HepG2 (cell line): ENCODE measurements around the gene ABCC1. TPM values are rescaled to one million over a fixed set of nuclear protein-coding genes. Genes with fewer than 3 reads are reported as not detected.

Source experiments
- AGO2 ChIP-seq: fragments of 200-400 bp; formaldehyde crosslinking; optimal IDR thresholded peaks from 2 replicates; pipeline ENCODE3; 2017; ENCODE audit warnings: mild to moderate bottlenecking, low read depth, low read length, moderate library complexity
- CEBPB ChIP-seq: IDR thresholded peaks from 2 replicates; pipeline ENCODE4 v1.6.1; 2011; ENCODE audit warnings: low read depth, low read length, improper control_type of control experiment, borderline replicate concordance
- GLI4 ChIP-seq: sonication (generic); formaldehyde crosslinking; IDR thresholded peaks from 2 replicates; pipeline ENCODE4 v1.5.1; 2020; ENCODE audit warnings: missing genetic modification reagents, mild to moderate bottlenecking, moderate library complexity, borderline replicate concordance
- HMG20B ChIP-seq: conservative IDR thresholded peaks from 2 replicates; pipeline ENCODE4 v1.6.1; 2016; ENCODE audit warnings: missing genetic modification reagents, missing compliant biosample characterization
- NRL ChIP-seq: sonication (generic); formaldehyde crosslinking; IDR thresholded peaks from 2 replicates; pipeline ENCODE4 v1.5.0; 2020; ENCODE audit warnings: missing genetic modification reagents, mild to moderate bottlenecking, moderate library complexity, borderline replicate concordance
- POLR2AphosphoS5 ChIP-seq: IDR thresholded peaks from 2 replicates; pipeline ENCODE4 v1.6.1; 2012; ENCODE audit warnings: low read depth, low read length
- POLR2G ChIP-seq: fragments of 200-400 bp; formaldehyde crosslinking; IDR thresholded peaks from 2 replicates; pipeline ENCODE4 v1.6.1; 2018; ENCODE audit warnings: mild to moderate bottlenecking, low read depth, low read length, moderate library complexity
- SOX6 ChIP-seq, 2 experiments: fragments of 450-650 bp in 1 of 2; sonication (generic) in 1 of 2; formaldehyde crosslinking in 1 of 2; IDR thresholded peaks; 2 replicates each; pipeline versions ENCODE4 v1.4.0 to v1.6.1; 2017 to 2020; ENCODE audit warnings: antibody characterized with exemption in 1 of 2, mild to moderate bottlenecking in 1 of 2, missing genetic modification reagents in 1 of 2
- SP1 ChIP-seq, 2 experiments: fragments of 450-650 bp in 1 of 2; sonication (generic) in 1 of 2; formaldehyde crosslinking in 1 of 2; IDR thresholded peaks; 2 replicates each; pipeline versions ENCODE4 v1.4.0 to v1.6.1; 2016 to 2020; ENCODE audit warnings: missing genetic modification reagents in 1 of 2
- TARDBP ChIP-seq: sonication (generic); formaldehyde crosslinking; IDR thresholded peaks from 2 replicates; pipeline ENCODE4 v1.8.0; 2022; ENCODE audit warnings: mild to moderate bottlenecking, missing genetic modification reagents
- ZNF678 ChIP-seq: sonication (generic); formaldehyde crosslinking; IDR thresholded peaks from 2 replicates; pipeline ENCODE4 v1.4.0; 2020; ENCODE audit warnings: mild to moderate bottlenecking, missing genetic modification reagents
- polyA plus RNA-seq, 8 experiments: library from polyadenylated mRNA; depleted of rRNA in 3 of 8; stranded (reverse) in 7 of 8; unstranded in 1 of 8; fragments of >200 nt; fragmentation: Illumina TruSeq in 4 of 8; extraction: Trizol in 4 of 8; gene quantifications; 2 replicates each; pipeline versions ENCODE4 v1.2.1 to v1.2.3, GENCODE V29; 2011 to 2016; ENCODE audit warnings: low read depth in 4 of 8, missing spikeins in 1 of 8, mixed read lengths in 1 of 8; ENCODE audit not compliant: insufficient read depth in 1 of 8
- total RNA-seq, 5 experiments: library from RNA; depleted of rRNA; stranded (reverse); fragments of >200 nt; fragmentation: Illumina TruSeq; extraction: Trizol; gene quantifications; 2 replicates each; pipeline ENCODE4 v1.2.3, GENCODE V29; 2016; ENCODE audit warnings: low read depth in 1 of 5
- TF ChIP-seq, protein P1 (sequence below): sonication (generic); formaldehyde crosslinking; IDR thresholded peaks from 2 replicates; pipeline ENCODE4 v1.5.0; 2020; ENCODE audit warnings: mild to moderate bottlenecking, missing genetic modification reagents
- TF ChIP-seq, protein P2 (sequence below): sonication (generic); formaldehyde crosslinking; IDR thresholded peaks from 2 replicates; pipeline ENCODE4 v1.4.0; 2020; ENCODE audit warnings: missing genetic modification reagents
- TF ChIP-seq, protein P3 (sequence below): sonication (generic); formaldehyde crosslinking; IDR thresholded peaks from 2 replicates; pipeline ENCODE4 v1.5.0; 2020; ENCODE audit warnings: mild to moderate bottlenecking, missing genetic modification reagents, moderate library complexity
- TF ChIP-seq, protein P4 (sequence below): IDR thresholded peaks from 2 replicates; pipeline ENCODE4 v1.6.1; 2016; ENCODE audit warnings: low read depth

ABCC1 gene
- total and polyA plus RNA-seq, 2 of the 13 experiments (the other 11 are each of a cell fraction or from before 2014, with no cell fraction given): 13.0 to 30.6 TPM

DNA sequence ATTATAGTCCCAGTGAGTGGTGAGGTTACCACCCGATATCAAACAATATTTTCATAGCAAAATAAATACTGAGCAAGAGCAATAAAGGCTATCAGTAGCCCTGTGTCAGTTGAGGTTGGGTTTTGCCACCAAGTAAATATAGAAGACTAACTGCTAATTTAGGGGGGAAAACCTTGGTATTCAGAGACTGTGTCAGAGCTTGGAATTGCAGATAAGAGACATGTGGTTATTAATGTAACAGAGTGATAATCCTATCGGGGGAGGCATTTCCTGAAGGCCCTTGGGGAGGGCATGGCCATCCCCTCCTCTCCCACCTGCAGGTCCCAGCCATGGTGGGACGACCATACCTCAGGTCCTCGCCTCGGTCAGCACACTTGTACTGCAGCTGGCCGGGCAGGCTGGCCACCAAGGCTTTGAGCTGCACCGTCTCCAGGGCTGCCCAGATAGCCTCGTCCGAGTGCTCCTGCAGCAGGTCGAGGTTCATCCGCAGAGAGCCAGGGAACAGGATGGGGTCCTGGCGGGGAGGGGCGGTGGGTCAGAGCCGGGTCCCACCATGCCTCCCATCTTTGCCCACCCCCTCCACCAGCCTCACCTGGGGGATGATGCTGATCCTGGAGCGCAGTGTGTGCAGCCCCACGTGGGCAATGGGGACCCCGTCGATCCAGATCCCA lies 205.0 kb downstream of the ABCC1 start (continued):
- TF ChIP-seq, protein P1, sequence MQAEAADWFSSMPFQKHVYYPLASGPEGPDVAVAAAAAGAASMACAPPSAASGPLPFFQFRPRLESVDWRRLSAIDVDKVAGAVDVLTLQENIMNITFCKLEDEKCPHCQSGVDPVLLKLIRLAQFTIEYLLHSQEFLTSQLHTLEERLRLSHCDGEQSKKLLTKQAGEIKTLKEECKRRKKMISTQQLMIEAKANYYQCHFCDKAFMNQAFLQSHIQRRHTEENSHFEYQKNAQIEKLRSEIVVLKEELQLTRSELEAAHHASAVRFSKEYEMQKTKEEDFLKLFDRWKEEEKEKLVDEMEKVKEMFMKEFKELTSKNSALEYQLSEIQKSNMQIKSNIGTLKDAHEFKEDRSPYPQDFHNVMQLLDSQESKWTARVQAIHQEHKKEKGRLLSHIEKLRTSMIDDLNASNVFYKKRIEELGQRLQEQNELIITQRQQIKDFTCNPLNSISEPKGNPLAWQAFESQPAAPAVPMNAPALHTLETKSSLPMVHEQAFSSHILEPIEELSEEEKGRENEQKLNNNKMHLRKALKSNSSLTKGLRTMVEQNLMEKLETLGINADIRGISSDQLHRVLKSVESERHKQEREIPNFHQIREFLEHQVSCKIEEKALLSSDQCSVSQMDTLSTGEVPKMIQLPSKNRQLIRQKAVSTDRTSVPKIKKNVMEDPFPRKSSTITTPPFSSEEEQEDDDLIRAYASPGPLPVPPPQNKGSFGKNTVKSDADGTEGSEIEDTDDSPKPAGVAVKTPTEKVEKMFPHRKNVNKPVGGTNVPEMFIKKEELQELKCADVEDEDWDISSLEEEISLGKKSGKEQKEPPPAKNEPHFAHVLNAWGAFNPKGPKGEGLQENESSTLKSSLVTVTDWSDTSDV (CRISPR knock-in tag): no peak
- TF ChIP-seq HMG20B (CRISPR knock-in tag) (no peak), SP1 (IDR thresholded peaks at IDR 0.05) (no peak), SP1 (CRISPR knock-in tag; IDR thresholded peaks at IDR 0.05) (no peak), GLI4 (CRISPR knock-in tag) (no peak), SOX6 (IDR thresholded peaks at IDR 0.05) (no peak), SOX6 (CRISPR knock-in tag; IDR thresholded peaks at IDR 0.05) (no peak), ZNF678 (no peak), TARDBP (CRISPR knock-in tag) (peak; percentile 50; the same call in 1 of the 2 replicates), POLR2G (peak; percentile 37; the same call in 1 of the 2 replicates), POLR2AphosphoS5 (peak; percentile 33; the same call in 1 of the 2 replicates), CEBPB (no peak), AGO2 (peak; percentile 94), NRL (CRISPR knock-in tag) (peak; percentile 40; the same call in 1 of the 2 replicates)
- TF ChIP-seq, protein P2, sequence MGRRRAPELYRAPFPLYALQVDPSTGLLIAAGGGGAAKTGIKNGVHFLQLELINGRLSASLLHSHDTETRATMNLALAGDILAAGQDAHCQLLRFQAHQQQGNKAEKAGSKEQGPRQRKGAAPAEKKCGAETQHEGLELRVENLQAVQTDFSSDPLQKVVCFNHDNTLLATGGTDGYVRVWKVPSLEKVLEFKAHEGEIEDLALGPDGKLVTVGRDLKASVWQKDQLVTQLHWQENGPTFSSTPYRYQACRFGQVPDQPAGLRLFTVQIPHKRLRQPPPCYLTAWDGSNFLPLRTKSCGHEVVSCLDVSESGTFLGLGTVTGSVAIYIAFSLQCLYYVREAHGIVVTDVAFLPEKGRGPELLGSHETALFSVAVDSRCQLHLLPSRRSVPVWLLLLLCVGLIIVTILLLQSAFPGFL: no peak
- TF ChIP-seq, protein P3, sequence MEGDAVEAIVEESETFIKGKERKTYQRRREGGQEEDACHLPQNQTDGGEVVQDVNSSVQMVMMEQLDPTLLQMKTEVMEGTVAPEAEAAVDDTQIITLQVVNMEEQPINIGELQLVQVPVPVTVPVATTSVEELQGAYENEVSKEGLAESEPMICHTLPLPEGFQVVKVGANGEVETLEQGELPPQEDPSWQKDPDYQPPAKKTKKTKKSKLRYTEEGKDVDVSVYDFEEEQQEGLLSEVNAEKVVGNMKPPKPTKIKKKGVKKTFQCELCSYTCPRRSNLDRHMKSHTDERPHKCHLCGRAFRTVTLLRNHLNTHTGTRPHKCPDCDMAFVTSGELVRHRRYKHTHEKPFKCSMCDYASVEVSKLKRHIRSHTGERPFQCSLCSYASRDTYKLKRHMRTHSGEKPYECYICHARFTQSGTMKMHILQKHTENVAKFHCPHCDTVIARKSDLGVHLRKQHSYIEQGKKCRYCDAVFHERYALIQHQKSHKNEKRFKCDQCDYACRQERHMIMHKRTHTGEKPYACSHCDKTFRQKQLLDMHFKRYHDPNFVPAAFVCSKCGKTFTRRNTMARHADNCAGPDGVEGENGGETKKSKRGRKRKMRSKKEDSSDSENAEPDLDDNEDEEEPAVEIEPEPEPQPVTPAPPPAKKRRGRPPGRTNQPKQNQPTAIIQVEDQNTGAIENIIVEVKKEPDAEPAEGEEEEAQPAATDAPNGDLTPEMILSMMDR (CRISPR knock-in tag): no peak
- TF ChIP-seq, protein P4, sequence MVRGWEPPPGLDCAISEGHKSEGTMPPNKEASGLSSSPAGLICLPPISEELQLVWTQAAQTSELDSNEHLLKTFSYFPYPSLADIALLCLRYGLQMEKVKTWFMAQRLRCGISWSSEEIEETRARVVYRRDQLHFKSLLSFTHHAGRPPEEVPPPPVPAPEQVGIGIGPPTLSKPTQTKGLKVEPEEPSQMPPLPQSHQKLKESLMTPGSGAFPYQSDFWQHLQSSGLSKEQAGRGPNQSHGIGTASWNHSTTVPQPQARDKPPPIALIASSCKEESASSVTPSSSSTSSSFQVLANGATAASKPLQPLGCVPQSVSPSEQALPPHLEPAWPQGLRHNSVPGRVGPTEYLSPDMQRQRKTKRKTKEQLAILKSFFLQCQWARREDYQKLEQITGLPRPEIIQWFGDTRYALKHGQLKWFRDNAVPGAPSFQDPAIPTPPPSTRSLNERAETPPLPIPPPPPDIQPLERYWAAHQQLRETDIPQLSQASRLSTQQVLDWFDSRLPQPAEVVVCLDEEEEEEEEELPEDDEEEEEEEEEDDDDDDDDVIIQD (CRISPR knock-in tag): no peak
